ENCODE measurements around the gene VGLL4.
"Not testable (repeated sequence)": the region's sequence is repeated elsewhere in the genome, so short reads cannot be mapped to it uniquely, and the experiment has no call there.

Gene VGLL4, protein sequence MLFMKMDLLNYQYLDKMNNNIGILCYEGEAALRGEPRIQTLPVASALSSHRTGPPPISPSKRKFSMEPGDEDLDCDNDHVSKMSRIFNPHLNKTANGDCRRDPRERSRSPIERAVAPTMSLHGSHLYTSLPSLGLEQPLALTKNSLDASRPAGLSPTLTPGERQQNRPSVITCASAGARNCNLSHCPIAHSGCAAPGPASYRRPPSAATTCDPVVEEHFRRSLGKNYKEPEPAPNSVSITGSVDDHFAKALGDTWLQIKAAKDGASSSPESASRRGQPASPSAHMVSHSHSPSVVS

DNA sequence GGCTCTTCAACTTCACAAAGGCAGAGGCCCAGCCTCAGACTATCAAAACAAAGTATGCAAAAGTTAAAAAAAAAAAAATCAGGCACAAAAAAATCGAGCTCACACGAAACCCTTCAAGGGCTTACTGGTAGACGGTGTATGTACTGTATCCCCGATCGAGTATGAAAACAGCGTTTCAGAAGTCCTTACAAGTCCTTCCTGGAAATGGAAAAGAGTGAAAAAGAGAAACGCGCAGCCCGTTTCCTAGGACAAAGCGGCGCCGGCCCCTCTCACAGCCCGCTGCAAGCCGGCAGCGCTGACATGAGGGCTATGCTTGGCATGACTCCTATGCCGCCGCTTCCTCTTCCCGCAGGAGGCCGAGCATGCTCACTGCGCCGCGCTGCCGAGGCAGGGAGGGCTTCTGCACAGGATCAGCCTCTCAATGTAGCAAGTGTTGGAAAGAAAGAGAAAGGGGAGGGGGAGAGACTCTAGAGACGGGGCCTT lies at the start of gene VGLL4:
TSS of gene VGLL4 (minus strand) at position 311 of the 483 bp plus-strand sequence. CDS start 397 bp downstream, outside the sequence.
- DNase-seq = peak; percentile 95

DNA sequence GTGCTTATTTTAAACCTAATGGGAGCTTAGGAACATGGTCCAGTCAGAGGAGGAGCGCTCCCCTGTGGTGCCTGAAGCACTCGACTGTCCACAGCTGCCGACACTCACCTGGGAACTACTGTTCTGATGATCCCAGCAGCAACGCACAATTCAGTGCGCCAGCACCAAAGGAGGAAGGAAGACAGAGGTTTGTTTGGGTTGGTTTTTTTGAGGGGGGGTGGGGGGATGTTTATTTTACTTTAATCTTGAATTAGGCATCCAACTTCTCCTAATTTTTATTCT lies 48.8 kb upstream of the VGLL4 start:
- DNase-seq = no peak

GRCh38 chr3:11691767-11692531 lies 48.2 kb upstream of the VGLL4 start:
- DNase-seq = no peak

DNA sequence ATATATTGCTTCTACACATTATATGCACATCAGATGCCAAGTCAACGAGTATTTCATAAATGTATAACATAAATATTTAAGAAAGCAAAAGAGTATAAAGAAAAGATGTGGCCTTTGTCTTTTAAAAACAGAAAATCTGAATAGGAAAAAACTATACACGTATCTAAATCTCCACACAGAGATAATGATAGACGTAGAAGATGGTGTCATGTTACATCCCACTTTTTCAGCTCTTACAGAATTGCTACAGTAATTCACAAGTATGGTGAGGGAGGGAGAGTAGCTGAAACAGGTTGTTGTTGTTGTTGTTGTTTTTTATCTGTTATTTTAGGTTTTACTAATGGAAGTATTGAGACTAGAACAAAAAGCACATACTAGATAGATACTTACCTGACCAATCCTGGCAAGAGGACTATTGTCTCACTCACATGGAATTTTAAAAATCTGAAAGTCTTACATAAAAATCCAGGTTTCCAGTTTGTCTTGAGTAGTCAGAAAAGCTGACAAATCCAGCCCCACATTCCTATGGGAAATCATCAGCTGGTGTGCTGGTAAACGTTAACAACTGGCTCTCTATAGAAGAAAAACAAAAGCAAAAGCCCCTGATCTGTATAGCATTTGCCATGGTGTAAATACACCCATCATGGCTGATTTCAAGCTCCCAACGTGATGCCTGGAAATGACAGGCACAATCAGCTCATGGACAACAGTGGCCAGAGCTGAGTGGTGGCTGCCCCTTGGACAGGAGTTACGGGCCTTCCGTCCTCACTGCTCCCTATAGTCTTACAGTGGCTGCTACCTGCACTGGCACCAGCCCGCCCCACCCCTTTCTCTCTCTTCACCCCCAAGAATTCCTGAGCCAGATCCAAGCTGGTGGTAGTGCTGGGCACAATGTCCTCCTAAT lies 47.4 kb upstream of the VGLL4 start:
- DNase-seq = no peak

GRCh38 chr3:11689749-11690148 lies 46.0 kb upstream of the VGLL4 start:
- DNase-seq = no peak

- DNase-seq = not testable (repeated sequence)
These were observed 41.3 kb upstream of the VGLL4 start for GRCh38 chr3:11684980-11685379.

- DNase-seq = no peak
These were observed 36.8 kb upstream of the VGLL4 start for GRCh38 chr3:11680509-11680908.

- no peak for DNase-seq
These were observed 36.2 kb upstream of the VGLL4 start for GRCh38 chr3:11679964-11680363.

- no peak for DNase-seq
These were observed 28.6 kb upstream of the VGLL4 start for GRCh38 chr3:11672363-11672762.

DNA sequence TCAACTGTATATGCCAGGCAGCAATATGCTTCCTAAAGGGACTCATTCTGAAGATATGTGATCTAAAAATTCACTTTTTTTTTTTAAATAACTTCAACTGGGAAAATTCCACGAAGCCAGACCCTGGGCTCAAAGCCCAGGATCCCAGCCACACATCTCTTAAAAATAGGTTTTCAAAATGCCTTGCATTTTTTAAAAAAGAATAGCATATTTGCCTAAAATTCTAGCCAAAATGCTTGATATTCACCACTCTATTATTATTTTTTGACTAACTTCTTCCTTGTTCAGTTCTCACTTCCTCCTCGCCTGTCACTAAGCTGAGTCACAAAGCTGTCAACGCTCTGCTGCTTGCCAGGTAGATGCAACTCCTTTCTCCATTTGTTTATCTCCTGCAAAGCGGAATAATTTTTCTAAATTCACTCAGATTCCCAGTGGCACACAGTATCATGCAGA lies 28.0 kb upstream of the VGLL4 start:
- peak; percentile 51 for DNase-seq

GRCh38 chr3:11668243-11669235 lies 24.8 kb upstream of the VGLL4 start:
- DNase-seq = no peak

- no peak for DNase-seq
These were observed 21.6 kb upstream of the VGLL4 start for GRCh38 chr3:11665331-11665730.

DNA sequence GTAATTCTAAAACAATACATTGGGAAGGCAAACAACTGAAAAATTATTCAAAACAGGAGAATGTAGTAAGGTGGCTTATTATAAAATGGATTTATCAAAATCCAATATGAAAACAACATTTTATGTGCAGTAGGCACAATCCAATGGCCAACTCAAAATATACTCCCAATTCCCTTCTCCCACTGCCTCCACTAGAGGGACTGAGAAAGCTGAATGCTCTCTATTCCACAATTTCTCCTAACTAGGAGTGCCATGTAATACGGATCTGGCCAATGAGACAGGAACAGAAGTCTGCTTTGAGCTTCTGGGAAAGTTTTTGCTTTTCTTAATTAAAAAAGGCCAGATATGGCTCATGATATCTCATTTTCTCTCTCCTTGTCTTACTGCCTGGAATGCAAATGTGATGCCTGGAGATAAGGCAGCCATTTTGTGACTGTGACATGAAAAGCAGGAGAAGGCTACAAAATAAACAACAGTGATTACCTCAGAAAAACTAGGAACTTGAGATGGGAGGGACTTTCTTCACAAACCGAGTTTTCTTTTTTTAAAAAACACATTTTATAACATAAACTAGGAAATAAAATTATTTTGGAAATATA lies 18.8 kb upstream of the VGLL4 start:
- DNase-seq = no peak

DNA sequence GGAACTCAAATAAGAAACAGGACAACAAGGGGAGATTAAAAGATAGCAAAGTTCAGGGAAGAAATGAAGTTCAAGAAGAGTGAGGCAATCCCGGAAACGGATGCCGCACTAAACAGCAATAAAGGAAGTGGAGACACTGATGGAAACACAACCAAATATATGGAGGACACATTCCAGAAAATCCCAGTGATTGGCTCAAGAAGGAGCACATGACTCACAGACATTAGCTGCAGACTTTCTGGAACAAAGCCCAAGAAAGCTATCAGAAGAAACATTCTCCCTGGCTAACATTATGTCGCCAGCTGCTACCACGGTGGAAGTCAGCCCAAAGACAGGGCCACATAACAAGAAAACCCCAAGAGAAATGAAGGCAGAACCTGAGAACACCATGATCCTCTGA lies 18.1 kb upstream of the VGLL4 start:
- DNase-seq = peak; percentile 77

DNA sequence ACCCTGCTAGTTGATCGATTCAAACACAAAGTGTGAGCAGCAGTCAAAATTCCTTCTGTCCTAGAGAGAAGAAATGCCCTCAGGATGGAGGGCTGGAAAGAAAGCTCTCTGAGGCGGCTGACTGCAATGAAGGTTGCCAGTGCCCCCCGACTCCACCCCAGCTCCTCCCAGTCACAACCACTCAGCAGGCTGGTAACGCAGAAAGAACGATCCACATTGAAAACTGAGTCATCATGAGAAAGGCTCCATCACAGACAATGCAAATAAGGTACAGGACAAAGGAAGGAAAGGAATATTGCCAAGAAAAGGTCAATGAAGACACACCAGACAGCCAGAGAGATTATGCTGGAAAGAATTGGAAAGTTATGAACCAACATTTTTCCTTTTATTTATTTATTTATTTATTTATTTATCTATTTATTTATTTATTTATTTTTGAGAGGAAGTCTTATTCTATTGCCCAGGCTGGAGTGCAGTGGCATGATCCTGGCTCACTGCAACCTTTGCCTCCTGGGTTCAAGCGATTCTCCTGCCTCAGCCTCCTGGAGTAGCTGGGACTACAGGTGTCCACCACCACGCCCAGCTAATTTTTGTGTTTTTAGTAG lies 17.4 kb upstream of the VGLL4 start:
- no peak for DNase-seq

DNA sequence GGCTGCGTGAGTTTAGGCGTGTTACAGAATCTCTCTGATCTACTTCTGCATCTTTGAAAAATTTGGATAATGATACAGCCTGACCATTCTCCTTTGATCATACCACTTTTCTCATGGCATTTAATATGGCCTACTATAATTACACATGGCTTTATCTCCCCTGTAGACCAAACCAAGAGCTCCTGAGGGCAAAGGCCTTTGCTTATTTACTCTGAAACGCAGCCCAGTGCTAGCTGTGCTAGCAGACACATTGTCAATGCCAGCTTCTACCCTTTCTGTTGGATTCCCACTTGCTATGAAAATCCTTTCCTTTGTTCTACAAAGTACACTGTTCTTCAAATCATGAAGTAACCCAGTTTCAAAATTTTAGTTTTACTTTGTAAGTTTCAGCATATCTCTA lies 16.5 kb upstream of the VGLL4 start:
- DNase-seq = no peak

GRCh38 chr3:11658180-11658579 lies 14.5 kb upstream of the VGLL4 start:
- no peak for DNase-seq

DNA sequence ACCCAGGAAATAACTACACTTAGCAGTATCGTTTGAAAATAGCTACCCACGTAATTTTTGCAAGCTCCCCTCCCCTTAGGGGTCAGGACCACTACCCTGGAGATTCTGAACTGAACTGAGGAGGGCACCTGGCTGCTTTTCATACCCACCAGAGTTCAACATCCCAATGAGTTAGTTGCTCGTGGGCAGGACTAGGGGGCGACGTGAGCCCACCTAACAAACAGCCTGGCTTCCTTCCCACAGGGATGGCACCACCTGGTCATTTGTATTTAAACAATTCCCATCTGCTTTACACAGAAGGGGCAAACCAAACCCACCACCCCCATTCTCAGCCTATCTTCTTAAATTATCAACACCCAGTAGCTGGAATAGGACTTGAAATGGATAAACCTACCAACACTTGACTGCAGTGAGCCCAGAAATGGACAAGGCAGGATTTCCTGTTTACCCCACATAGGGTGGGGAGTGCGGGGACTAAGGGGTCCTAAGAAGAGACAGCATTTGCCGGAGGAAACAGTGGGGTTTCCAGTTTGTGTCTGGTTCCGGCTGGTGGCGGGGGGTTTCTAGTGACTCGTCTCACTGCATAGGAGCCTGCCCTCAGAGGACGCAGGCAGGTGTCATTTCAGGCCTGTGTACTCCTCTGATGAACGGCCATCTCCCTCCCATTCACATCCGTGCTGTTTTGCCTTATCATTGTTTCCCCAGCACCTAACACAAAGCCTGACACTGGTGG lies 11.6 kb upstream of the VGLL4 start:
- DNase-seq = peak; percentile 45

DNA sequence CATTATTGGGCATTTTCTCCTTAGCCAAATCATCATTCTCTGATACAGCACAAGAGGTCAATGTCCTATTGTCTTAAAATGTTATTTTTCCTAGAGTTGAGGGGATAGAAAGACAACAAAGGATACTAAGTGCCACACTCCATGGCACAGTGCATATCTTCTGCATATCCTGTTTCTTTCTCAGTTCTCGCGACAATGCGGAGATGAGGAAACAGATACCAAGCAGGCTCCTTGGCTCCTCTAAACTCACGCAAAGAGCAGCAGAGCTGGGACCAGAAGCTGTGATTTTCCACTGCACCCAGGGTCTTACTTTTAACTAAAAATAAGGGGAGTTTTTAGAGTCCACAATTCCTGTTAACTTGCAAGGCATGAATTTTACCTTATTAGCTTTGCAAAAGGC lies 10.5 kb upstream of the VGLL4 start:
- DNase-seq = no peak

GRCh38 chr3:11653298-11654055 lies 9.8 kb upstream of the VGLL4 start:
- peak; percentile 18 for DNase-seq
